HL-60 (cell line): Measurements from ENCODE around the gene TPCN2.

Experiments
- POLR2AphosphoS5 ChIP-seq: IDR thresholded peaks from 2 replicates; pipeline ENCODE4 v1.6.1; 2012; ENCODE audit warnings: low read depth
- TF ChIP-seq, protein P1 (sequence below): IDR thresholded peaks from one replicate; pipeline ENCODE4 v1.5.1; 2011; ENCODE audit warnings: low read length, control low read depth, inconsistent platforms; ENCODE audit not compliant: insufficient read depth
- TF ChIP-seq, protein P2 (sequence below): IDR thresholded peaks from 2 replicates; pipeline ENCODE4 v1.6.1; 2012; ENCODE audit warnings: low read depth; ENCODE audit not compliant: insufficient replicate concordance

DNA sequence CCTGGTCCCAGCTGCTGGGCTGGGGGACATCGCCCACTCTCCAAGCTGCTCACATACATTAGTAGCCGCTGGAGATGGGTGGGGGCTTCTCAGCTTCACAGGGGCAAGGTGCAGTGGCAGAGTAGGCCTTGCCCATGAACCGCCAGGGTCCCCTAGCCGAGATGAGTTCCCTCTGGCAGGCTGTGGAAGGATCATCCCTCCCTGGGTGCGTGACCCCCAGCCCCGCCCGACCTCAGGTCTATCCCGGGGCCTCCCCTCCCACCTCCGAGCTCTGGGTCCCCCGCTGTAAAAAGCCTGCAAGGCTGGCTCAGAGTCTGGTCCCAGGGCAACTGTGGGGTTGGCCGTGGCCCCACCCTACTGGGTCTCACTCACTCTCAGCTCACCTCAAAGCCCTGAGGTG, 15.3 kb upstream of the TPCN2 start:
- TF ChIP-seq, protein P1, sequence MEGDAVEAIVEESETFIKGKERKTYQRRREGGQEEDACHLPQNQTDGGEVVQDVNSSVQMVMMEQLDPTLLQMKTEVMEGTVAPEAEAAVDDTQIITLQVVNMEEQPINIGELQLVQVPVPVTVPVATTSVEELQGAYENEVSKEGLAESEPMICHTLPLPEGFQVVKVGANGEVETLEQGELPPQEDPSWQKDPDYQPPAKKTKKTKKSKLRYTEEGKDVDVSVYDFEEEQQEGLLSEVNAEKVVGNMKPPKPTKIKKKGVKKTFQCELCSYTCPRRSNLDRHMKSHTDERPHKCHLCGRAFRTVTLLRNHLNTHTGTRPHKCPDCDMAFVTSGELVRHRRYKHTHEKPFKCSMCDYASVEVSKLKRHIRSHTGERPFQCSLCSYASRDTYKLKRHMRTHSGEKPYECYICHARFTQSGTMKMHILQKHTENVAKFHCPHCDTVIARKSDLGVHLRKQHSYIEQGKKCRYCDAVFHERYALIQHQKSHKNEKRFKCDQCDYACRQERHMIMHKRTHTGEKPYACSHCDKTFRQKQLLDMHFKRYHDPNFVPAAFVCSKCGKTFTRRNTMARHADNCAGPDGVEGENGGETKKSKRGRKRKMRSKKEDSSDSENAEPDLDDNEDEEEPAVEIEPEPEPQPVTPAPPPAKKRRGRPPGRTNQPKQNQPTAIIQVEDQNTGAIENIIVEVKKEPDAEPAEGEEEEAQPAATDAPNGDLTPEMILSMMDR, result no peak
- TF ChIP-seq POLR2AphosphoS5, result no peak
- TF ChIP-seq, protein P2, sequence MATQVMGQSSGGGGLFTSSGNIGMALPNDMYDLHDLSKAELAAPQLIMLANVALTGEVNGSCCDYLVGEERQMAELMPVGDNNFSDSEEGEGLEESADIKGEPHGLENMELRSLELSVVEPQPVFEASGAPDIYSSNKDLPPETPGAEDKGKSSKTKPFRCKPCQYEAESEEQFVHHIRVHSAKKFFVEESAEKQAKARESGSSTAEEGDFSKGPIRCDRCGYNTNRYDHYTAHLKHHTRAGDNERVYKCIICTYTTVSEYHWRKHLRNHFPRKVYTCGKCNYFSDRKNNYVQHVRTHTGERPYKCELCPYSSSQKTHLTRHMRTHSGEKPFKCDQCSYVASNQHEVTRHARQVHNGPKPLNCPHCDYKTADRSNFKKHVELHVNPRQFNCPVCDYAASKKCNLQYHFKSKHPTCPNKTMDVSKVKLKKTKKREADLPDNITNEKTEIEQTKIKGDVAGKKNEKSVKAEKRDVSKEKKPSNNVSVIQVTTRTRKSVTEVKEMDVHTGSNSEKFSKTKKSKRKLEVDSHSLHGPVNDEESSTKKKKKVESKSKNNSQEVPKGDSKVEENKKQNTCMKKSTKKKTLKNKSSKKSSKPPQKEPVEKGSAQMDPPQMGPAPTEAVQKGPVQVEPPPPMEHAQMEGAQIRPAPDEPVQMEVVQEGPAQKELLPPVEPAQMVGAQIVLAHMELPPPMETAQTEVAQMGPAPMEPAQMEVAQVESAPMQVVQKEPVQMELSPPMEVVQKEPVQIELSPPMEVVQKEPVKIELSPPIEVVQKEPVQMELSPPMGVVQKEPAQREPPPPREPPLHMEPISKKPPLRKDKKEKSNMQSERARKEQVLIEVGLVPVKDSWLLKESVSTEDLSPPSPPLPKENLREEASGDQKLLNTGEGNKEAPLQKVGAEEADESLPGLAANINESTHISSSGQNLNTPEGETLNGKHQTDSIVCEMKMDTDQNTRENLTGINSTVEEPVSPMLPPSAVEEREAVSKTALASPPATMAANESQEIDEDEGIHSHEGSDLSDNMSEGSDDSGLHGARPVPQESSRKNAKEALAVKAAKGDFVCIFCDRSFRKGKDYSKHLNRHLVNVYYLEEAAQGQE, result no peak
